Liver (tissue), 9 donors: ENCODE results near the gene MISP3. TPM values are rescaled to one million over a fixed set of nuclear protein-coding genes. Genes with fewer than 3 reads are reported as not detected.

ENCODE experiments used
- DNase-seq: peaks from one replicate; pipeline ENCODE4 v3.0.0-alpha.2; 2017; ENCODE audit warnings: low spot score
- H3K27ac ChIP-seq, 2 donors: one replicate each; pipeline ENCODE4 v1.7.0; 2013; ENCODE audit warnings: inconsistent platforms in 2 of 2, low read length in 2 of 2, control low read depth in 1 of 2, low read depth in 1 of 2, mild to moderate bottlenecking in 1 of 2
- H3K27me3 ChIP-seq, 4 donors: one replicate each; pipeline versions ENCODE4 v1.6.1 to v1.7.0; 2013; ENCODE audit warnings: low read length in 3 of 4, inconsistent platforms in 1 of 4, mild to moderate bottlenecking in 1 of 4, moderate library complexity in 1 of 4; ENCODE audit not compliant: control insufficient read depth in 4 of 4, insufficient read depth in 4 of 4
- H3K36me3 ChIP-seq, 4 donors: one replicate each; pipeline versions ENCODE4 v1.6.1 to v1.7.0; 2013; ENCODE audit warnings: low read length in 3 of 4, mild to moderate bottlenecking in 3 of 4, low read depth in 1 of 4, moderate library complexity in 1 of 4; ENCODE audit not compliant: control insufficient read depth in 4 of 4, insufficient read depth in 3 of 4
- H3K4me1 ChIP-seq, 4 donors: one replicate each; pipeline versions ENCODE4 v1.6.1 to v1.7.0; 2013; ENCODE audit warnings: low read length in 3 of 4, mild to moderate bottlenecking in 3 of 4, moderate library complexity in 1 of 4; ENCODE audit not compliant: control insufficient read depth in 4 of 4, insufficient read depth in 4 of 4
- H3K4me3 ChIP-seq, 3 donors: one replicate each; pipeline versions ENCODE4 v1.6.1 to v1.7.0; 2013; ENCODE audit warnings: low read length in 3 of 3, control low read depth in 1 of 3, low read depth in 1 of 3, mild to moderate bottlenecking in 1 of 3
- H3K9ac ChIP-seq, 2 donors: one replicate each; pipeline ENCODE4 v1.7.0; 2013; ENCODE audit warnings: low read length in 2 of 2, mild to moderate bottlenecking in 2 of 2, moderate library complexity in 2 of 2, control low read depth in 1 of 2, low read depth in 1 of 2
- H3K9me3 ChIP-seq, 4 donors: one replicate each; pipeline versions ENCODE4 v1.6.1 to v1.7.0; 2013; ENCODE audit warnings: low read length in 3 of 4; ENCODE audit not compliant: control insufficient read depth in 4 of 4
- ATF3 ChIP-seq: IDR thresholded peaks from 2 replicates; pipeline ENCODE4 v1.6.1; 2016; ENCODE audit warnings: antibody characterized with exemption
- CTCF ChIP-seq: fragments of 150-350 bp; IDR thresholded peaks from 2 replicates; pipeline ENCODE4 v1.5.1; 2017; ENCODE audit warnings: improper control_type of control experiment, low read depth, low read length; ENCODE audit not compliant: missing input control
- EGR1 ChIP-seq, 2 donors: IDR thresholded peaks; 2 replicates each; pipeline ENCODE4 v1.6.1; 2016 to 2018; ENCODE audit warnings: antibody characterized with exemption in 2 of 2, low read depth in 2 of 2
- FOXA2 ChIP-seq: IDR thresholded peaks from 2 replicates; pipeline ENCODE4 v1.6.1; 2016; ENCODE audit warnings: antibody characterized with exemption
- GABPA ChIP-seq, 2 donors: IDR thresholded peaks in 1 of 2; conservative IDR thresholded peaks in 1 of 2; 2 replicates each; pipeline ENCODE4 v1.6.1; 2016; ENCODE audit warnings: antibody characterized with exemption in 2 of 2, mild to moderate bottlenecking in 1 of 2, moderate library complexity in 1 of 2
- HNF4A ChIP-seq, 2 donors: conservative IDR thresholded peaks; 2 replicates each; pipeline ENCODE4 v1.6.1; 2016; ENCODE audit warnings: antibody characterized with exemption in 2 of 2, mild to moderate bottlenecking in 2 of 2
- HNF4G ChIP-seq: IDR thresholded peaks from 2 replicates; pipeline ENCODE4 v1.6.1; 2016; ENCODE audit warnings: antibody characterized with exemption
- MAX ChIP-seq: IDR thresholded peaks from 2 replicates; pipeline ENCODE4 v1.6.1; 2016; ENCODE audit warnings: antibody characterized with exemption
- RAD21 ChIP-seq, 2 donors: IDR thresholded peaks; 2 replicates each; pipeline ENCODE4 v1.6.1; 2016; ENCODE audit warnings: antibody characterized with exemption in 2 of 2, mild to moderate bottlenecking in 2 of 2
- REST ChIP-seq: IDR thresholded peaks from 2 replicates; pipeline ENCODE4 v1.6.1; 2016; ENCODE audit warnings: antibody characterized with exemption, mild to moderate bottlenecking
- RXRA ChIP-seq, 2 donors: IDR thresholded peaks; 2 replicates each; pipeline ENCODE4 v1.6.1; 2017 to 2018; ENCODE audit warnings: antibody characterized with exemption in 2 of 2, mild to moderate bottlenecking in 1 of 2
- SP1 ChIP-seq: IDR thresholded peaks from 2 replicates; pipeline ENCODE4 v1.6.1; 2018; ENCODE audit warnings: antibody characterized with exemption, mild to moderate bottlenecking
- WGBS: extraction: QIAGEN DNeasy Blood & Tissue Kit; methylation state at CpG from one replicate; pipeline ENCODE4 v1.1.7; 2013; 5-methylcytosine and 5-hydroxymethylcytosine counted together
- polyA plus RNA-seq, 2 donors: library from polyadenylated mRNA; stranded (reverse) in 1 of 2; unstranded in 1 of 2; fragments of 200-250 nt in 1 of 2; fragments of >200 nt in 1 of 2; fragmentation: Nextera tagmentation in 1 of 2; extraction: Ambion mirVana in 1 of 2; gene quantifications; one replicate each; pipeline versions ENCODE4 v1.2.1 to v1.2.3, GENCODE V29; 2013 to 2015
- total RNA-seq, 2 donors: library from RNA; depleted of rRNA; stranded (reverse); fragments of >200 nt; gene quantifications; one replicate each; pipeline ENCODE4 v1.2.3, GENCODE V29; 2014
- donor health status: healthy.
- donor health status: healthy.
- donor health status: healthy.
- donor health status: healthy.
- donor health status: healthy.

The MISP3 gene
- total and polyA plus RNA-seq, 4 donors = 0.28 to 3.9 (median 2.8) TPM

- H3K4me3 ChIP-seq = peak overlapping the region; percentile 49 to 75 (median 59)
- H3K27ac ChIP-seq = peak overlapping the region; percentile 56 to 62
- no peak overlapping the region for H3K9ac ChIP-seq
- 25% methylated on average over 20 of the region's 20 CpGs for WGBS
- DNase-seq = no peak
- H3K4me1 ChIP-seq = peaks cover 0 to 10% (median 5%) of the 10 kb centered on the region in 4 donors
- no peaks in the 10 kb centered on the region for H3K27me3 ChIP-seq
- H3K36me3 ChIP-seq = no peaks in the 10 kb centered on the region
- no peaks in the 10 kb centered on the region for H3K9me3 ChIP-seq
- TF ChIP-seq MAX = no peak
- no peak for TF ChIP-seq FOXA2
- no peak for TF ChIP-seq ATF3
- no peak for TF ChIP-seq HNF4G
- no peak for TF ChIP-seq HNF4A (conservative IDR thresholded peaks at IDR 0.05)
- no peak for TF ChIP-seq REST
These were observed 41.4 kb upstream of the MISP3 start for GRCh38 chr19:14030997-14031718.

GRCh38 chr19:14031719-14032480, 40.7 kb upstream of the MISP3 start, which contains the start of gene IL27RA:
IL27RA (plus strand) TSS chr19:14031762; CDS start chr19:14031873, 111 bp downstream.
- H3K4me3 ChIP-seq = peak within 1 kb of the TSS; percentile 49 to 75 (median 59)
- H3K9me3 ChIP-seq = no peaks in the 10 kb centered on the region
- peak; percentile 65 for DNase-seq
- H3K36me3 ChIP-seq = no peaks in the 10 kb centered on the region
- H3K4me1 ChIP-seq = peaks cover 0 to 10% (median 5%) of the 10 kb centered on the region in 4 donors
- TF ChIP-seq RXRA (IDR thresholded peaks at IDR 0.05) = no peak
- TF ChIP-seq GABPA (IDR thresholded peaks at IDR 0.05 in 1 of 2, conservative IDR thresholded peaks at IDR 0.05 in 1 of 2) = no peak
- peak; percentile 40 to 55 for TF ChIP-seq RAD21 (IDR thresholded peaks at IDR 0.05)
- no peak for TF ChIP-seq SP1
- no peak for TF ChIP-seq EGR1 (IDR thresholded peaks at IDR 0.05; ENCODE audit: low read depth in 2 of 2)
- peak; percentile 48 for TF ChIP-seq CTCF
- WGBS = under 1% methylated on average over 63 of the region's 63 CpGs
- peak within 1 kb of the TSS; percentile 56 to 62 for H3K27ac ChIP-seq
- H3K9ac ChIP-seq = peak within 1 kb of the TSS; percentile 13 to 47
- no peaks in the 10 kb centered on the region for H3K27me3 ChIP-seq
